ENCODE data around the gene ATP2A2.
A peak's percentile ranks its signal among the peaks of the same experiment; 100 is the strongest.
"Not testable (repeated sequence)": the region's sequence is repeated elsewhere in the genome, so short reads cannot be mapped to it uniquely, and the experiment has no call there.

ATP2A2 gene

DNA sequence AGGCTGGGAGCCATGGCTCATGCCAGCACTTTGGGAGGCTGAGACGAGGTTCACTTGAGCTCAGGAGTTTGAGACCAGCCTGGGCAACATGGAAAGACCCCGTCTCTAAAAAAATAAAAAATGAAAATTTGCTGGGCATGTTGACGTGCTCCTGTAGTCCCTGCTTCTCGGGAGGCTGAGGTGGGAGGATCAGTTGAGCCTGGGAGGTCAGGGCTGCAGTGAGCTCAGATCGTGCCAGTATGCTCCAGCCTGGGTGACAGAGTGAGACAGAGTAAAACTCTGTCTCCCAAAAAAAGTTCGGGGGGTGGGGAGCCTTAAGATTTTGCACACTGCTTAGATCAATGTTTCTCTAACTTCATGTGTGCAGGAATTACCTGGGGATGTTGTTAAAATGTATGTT is 30.9 kb downstream of the ATP2A2 start:
- Mint-ChIP-seq H3K27me3 (no peaks in the 10 kb centered on the region), H3K9me3 (no peaks in the 10 kb centered on the region), H3K4me3 (no peak overlapping the region), H3K4me1 (peaks cover 62% of the 10 kb centered on the region), H3K36me3 (peaks cover 15% of the 10 kb centered on the region), H3K27ac (no peak overlapping the region)

DNA sequence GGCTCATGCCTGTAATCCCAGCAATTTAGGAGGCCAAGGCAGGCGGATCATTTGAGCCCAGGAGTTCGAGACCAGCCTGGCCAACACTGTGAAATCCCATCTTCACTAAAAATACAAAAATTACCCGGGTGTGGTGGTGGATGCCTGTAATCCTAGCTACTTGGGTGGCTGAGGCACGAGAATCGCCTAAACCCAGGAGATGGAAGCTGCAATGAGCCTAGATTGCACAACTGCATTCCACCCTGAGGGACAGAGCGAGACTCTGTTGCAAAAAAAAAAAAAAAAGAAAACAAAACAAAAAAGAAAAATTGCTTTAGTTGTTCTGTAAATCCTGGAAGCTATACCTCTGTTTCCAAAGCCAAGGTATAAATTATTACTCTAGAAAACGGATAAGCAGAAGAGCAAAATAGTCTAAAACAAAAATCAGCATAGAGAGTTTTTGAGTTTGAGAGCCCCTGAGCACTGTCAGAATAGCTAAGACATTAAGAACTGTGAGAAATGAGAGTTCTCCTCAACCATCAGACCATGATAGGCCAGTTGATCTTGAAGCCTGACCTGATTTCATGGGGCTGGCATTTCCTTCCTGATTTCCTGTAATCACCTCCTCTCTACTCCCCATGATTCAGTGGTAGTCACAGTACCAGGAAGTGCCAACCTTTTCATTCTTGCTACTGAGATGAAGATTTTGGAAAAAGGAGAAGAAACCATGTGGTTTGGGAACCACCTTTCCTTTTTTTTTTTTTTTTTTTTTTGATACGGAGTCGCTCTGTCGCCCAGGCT is 31.7 kb downstream of the ATP2A2 start:
- H3K36me3 Mint-ChIP-seq, result peaks cover 16% of the 10 kb centered on the region
- H3K4me3 Mint-ChIP-seq, result no peak overlapping the region
- no peaks in the 10 kb centered on the region for H3K27me3 Mint-ChIP-seq
- peaks cover 55% of the 10 kb centered on the region for H3K4me1 Mint-ChIP-seq
- H3K9me3 Mint-ChIP-seq, result no peaks in the 10 kb centered on the region
- no peak overlapping the region for H3K27ac Mint-ChIP-seq

DNA sequence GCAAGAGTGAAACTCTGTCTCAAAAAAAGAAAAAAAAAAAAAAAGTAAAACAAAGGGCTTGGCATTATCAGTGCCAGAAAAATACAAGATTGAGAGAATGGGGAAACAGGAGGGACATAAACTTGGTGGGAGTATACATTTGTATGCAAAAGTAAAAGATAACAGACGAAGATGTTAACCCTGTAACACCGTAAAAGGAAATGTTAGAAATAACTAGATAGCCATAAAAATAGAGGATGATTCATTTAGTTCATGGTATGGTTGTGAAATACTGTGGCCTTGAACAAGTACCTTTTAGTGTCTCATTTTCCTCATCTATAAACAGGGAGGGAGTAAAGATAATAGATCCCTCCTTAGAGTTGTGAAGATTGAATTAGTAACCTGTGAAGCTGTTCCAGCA is 33.3 kb downstream of the ATP2A2 start:
- H3K27me3 Mint-ChIP-seq, result no peaks in the 10 kb centered on the region
- peaks cover 9% of the 10 kb centered on the region for H3K36me3 Mint-ChIP-seq
- no peaks in the 10 kb centered on the region for H3K9me3 Mint-ChIP-seq
- H3K4me3 Mint-ChIP-seq, result no peak overlapping the region
- H3K4me1 Mint-ChIP-seq, result peaks cover 40% of the 10 kb centered on the region
- H3K27ac Mint-ChIP-seq, result no peak overlapping the region

DNA sequence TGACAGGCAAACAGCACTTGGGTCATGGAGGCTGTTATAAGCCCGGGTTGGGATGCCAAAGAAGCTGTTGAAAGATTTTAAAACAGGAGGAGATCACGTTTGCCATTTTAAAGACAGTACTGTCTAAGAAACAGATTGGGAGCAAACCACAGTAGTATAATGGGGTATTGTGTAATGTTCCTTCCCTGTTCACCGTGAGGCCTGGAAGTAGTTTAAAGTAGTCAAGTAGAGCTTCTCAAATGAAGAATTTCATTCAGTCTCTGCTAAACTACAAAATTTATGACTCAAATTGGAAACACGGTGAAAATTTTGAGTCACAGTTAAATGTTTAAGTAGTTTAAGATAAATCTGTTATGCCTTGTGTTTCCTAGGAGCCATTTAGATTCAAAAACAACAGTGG is 35.8 kb downstream of the ATP2A2 start:
- Mint-ChIP-seq H3K27me3 (no peaks in the 10 kb centered on the region), H3K27ac (peak overlapping the region; percentile 36), H3K4me3 (no peak overlapping the region), H3K4me1 (peaks cover 39% of the 10 kb centered on the region), H3K36me3 (peaks cover 9% of the 10 kb centered on the region), H3K9me3 (no peaks in the 10 kb centered on the region)

DNA sequence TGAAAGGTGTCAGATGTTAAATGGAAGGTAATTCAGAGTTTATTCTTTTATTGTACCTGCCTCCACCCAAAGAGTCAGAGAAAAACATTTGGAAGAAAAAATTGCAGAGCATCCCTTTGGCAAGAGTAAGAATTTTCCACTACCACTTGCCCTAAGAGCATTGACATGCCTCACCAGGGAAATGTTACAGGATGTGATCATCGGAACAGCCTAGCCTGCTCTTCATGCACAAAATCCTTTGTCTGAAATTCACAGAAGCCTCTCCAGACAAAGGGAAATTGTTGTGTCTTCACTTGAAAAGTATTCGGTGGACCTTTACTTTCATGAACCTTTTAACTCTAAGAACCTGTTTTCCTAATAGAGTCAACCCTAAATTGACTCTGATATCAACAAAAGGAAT is 36.9 kb downstream of the ATP2A2 start:
- H3K9me3 Mint-ChIP-seq, result no peaks in the 10 kb centered on the region
- H3K27ac Mint-ChIP-seq, result no peak overlapping the region
- no peak overlapping the region for H3K4me3 Mint-ChIP-seq
- H3K36me3 Mint-ChIP-seq, result peaks cover 12% of the 10 kb centered on the region
- H3K4me1 Mint-ChIP-seq, result peaks cover 32% of the 10 kb centered on the region
- H3K27me3 Mint-ChIP-seq, result no peaks in the 10 kb centered on the region

DNA sequence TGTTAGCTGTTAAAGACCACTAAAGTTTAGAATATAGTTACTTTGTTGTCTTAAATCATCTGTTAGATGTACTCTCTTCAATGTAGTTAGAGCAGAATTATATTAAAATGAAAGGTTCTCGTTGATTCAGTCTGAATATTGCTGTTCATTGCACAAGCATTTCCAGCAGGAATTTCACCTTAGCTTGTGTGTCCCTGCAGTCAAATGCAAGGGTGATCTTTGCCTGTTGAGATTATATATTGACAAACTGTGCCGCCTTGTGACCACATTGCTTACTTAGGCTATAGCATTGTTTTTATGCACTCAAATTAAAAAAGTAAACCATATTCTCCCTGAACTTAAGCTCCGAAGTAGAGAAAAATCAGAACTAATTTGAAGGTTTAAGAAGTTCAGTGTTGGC is 39.5 kb downstream of the ATP2A2 start:
- H3K9me3 Mint-ChIP-seq, result no peaks in the 10 kb centered on the region
- H3K27ac Mint-ChIP-seq, result peak overlapping the region; percentile 30
- peaks cover 14% of the 10 kb centered on the region for H3K36me3 Mint-ChIP-seq
- no peaks in the 10 kb centered on the region for H3K27me3 Mint-ChIP-seq
- peaks cover 17% of the 10 kb centered on the region for H3K4me1 Mint-ChIP-seq
- H3K4me3 Mint-ChIP-seq, result no peak overlapping the region

DNA sequence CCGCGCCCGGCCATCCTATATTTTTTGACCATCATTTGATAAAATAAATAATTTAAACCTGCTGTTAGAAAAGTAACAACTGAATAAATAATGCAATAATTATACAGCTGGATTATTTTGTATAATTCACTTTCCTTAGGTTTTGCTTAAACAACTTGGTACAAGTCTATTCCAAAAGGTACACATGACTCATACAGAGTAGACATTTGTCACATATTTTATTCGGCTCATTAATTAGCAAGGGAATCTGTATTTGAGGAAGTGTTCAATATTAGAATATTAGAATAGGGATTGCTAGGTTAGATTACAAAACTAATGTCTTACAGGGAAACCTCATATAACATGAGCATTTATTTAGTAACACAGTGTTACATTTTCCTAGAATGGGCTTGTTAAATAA is 48.7 kb downstream of the ATP2A2 start:
- Mint-ChIP-seq H3K4me1 (peaks cover 17% of the 10 kb centered on the region), H3K9me3 (no peaks in the 10 kb centered on the region), H3K36me3 (peaks cover 16% of the 10 kb centered on the region), H3K27me3 (no peaks in the 10 kb centered on the region), H3K27ac (no peak overlapping the region), H3K4me3 (no peak overlapping the region)

DNA sequence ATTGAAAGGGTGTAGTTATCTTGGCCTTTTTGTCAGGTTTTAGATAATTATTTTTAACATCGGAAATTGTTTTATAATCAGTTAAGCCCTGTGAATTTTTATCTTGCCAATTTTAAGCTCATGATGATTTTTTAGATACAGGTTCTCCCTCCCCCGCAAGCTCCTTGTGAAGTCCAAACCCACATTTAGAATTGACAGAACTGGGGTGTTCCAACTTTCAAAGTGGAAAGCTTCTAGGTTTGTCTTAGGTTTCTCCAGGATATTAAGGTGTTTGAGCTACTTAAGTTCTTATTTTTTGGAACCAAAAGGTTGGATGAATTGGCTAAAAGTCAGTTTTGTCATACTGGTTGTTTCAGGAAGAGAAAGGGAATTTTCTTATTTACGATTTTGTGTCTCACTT is 49.1 kb downstream of the ATP2A2 start:
- Mint-ChIP-seq H3K4me3 (no peak overlapping the region), H3K4me1 (peaks cover 17% of the 10 kb centered on the region), H3K27ac (no peak overlapping the region), H3K36me3 (peaks cover 16% of the 10 kb centered on the region), H3K27me3 (no peaks in the 10 kb centered on the region), H3K9me3 (no peaks in the 10 kb centered on the region)

DNA sequence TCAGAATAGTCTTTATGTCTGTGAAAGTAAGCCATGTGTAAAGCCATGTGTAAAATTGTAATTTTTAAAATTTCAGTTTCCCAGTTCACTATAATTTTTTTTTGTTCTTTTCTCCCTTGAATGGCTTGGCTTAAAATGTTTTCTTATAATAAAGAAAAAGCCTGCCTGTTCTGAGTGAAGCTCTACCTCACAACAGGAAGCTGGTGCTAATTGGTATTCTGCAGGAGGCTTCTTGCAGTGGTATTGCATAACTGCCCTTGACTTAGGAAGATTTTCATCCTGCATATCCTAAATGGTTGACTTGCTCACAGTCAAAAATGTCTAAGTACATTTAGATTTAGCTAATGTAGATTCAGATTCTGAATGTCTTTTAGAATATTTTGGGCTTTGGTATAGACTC is 49.5 kb downstream of the ATP2A2 start:
- Mint-ChIP-seq H3K36me3 (peaks cover 18% of the 10 kb centered on the region), H3K27me3 (no peaks in the 10 kb centered on the region), H3K4me1 (peaks cover 17% of the 10 kb centered on the region), H3K4me3 (no peak overlapping the region), H3K9me3 (no peaks in the 10 kb centered on the region), H3K27ac (no peak overlapping the region)

DNA sequence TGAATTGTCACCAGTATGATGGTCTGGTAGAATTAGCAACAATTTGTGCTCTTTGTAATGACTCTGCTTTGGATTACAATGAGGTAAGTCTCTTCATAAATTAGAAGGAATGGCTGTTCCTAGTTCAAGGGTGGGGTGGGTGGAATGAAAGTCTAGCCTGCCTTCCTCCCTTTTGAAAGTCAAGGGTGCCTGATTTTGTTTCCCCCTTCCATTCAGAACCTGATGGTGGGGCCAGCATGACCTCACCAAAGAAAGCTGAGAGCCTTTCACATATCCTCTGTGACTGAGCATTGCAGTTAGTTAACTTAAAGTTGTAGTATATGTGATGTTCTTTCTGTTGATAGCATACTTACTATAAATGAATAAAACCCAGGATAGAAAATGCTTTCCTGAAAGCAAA is 52.2 kb downstream of the ATP2A2 start:
- no peaks in the 10 kb centered on the region for H3K27me3 Mint-ChIP-seq
- H3K4me1 Mint-ChIP-seq, result peaks cover 17% of the 10 kb centered on the region
- no peak overlapping the region for H3K27ac Mint-ChIP-seq
- no peaks in the 10 kb centered on the region for H3K9me3 Mint-ChIP-seq
- no peak overlapping the region for H3K4me3 Mint-ChIP-seq
- H3K36me3 Mint-ChIP-seq, result peaks cover 8% of the 10 kb centered on the region

DNA sequence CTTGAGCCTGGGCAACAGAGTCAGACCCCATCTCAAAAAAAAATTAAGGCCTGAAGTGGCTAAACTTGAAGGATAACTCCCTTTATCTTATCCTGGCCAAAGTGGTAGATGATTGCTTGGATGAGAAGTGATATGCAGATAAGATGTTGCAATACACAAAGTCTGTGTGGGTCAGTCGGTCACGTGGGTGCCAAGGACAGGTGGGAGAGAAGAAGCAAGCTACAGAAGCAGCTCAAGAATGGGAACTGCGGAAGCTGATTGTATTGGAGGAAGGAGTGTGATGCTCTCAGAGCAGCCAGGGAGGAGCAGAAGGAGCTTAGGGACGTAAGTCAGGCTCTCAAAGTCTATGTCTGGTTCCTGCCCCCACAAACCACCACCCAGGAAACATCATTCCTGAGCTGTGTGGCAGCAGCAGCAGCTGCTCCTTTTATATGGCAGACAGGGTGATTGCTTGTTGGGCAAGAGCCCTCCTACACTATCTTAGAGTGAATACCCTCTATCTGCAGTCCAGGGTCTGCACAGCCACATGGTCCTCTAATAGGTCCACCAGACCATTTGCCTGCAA is 54.5 kb downstream of the ATP2A2 start:
- Mint-ChIP-seq H3K36me3 (peaks cover 9% of the 10 kb centered on the region), H3K27me3 (no peaks in the 10 kb centered on the region), H3K4me1 (peaks cover 8% of the 10 kb centered on the region), H3K4me3 (no peak overlapping the region), H3K9me3 (no peaks in the 10 kb centered on the region), H3K27ac (peak overlapping the region; percentile 62)

DNA sequence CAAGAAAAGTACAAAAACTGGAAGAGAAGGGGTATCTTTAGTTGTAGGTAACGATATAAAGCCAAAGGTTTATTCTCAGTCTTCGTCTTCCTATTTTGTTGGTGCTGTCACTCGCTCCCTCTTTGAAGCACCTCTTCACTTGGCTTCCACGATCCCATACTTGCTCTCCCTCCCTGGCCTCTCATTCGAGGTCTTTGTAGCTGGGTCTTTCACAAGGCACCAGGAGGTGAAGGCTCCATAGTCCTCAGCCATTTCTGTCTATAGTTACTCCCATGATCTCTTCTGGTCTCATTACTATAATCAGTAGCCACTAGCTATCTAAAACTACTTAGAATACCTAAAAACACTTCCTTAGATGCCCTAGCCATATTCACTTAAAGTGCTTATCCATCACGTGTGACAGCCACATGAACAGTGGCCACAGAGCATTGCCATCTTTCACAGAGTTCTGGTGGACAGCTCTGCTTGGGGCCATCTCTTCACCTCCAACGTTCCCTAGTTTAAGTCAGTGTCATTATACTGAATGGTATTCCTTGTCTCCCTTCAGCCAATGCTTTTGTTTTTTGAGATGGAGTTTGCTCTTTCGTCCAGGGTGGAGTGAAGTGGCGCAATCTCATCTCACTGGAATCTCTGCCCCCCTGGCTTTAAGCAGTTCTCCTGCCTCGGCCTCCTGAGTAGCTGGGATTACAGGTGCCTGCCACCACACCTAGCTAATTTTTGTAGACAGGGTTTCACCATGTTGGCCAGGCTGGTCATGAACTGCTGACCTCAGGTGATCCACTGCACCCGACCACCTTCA is 57.1 kb downstream of the ATP2A2 start:
- no peaks in the 10 kb centered on the region for H3K27me3 Mint-ChIP-seq
- H3K27ac Mint-ChIP-seq, result no peak overlapping the region
- H3K9me3 Mint-ChIP-seq, result no peaks in the 10 kb centered on the region
- H3K36me3 Mint-ChIP-seq, result peaks cover 16% of the 10 kb centered on the region
- H3K4me3 Mint-ChIP-seq, result no peak overlapping the region
- H3K4me1 Mint-ChIP-seq, result no peaks in the 10 kb centered on the region

DNA sequence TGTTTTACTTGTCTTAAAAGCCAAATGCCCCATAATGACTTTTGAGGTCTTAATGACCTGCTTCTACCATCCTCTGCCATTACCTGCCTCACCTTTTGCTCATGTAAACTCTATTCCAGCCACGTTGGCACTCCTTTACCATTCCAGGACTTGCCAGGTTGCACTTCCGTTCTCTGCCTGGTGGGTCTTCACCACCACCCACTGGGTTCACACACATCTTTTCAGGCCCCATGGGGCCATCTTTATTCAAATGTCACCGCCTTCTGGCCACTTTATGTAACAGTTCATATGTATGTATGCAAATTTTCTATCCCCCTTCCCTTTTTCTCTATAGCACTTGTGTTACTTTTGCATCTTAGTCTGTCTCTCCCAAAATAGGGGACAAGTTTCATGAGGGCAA is 57.7 kb downstream of the ATP2A2 start:
- Mint-ChIP-seq H3K4me3 (no peak overlapping the region), H3K27ac (no peak overlapping the region), H3K4me1 (no peaks in the 10 kb centered on the region), H3K36me3 (peaks cover 16% of the 10 kb centered on the region), H3K9me3 (no peaks in the 10 kb centered on the region), H3K27me3 (no peaks in the 10 kb centered on the region)

DNA sequence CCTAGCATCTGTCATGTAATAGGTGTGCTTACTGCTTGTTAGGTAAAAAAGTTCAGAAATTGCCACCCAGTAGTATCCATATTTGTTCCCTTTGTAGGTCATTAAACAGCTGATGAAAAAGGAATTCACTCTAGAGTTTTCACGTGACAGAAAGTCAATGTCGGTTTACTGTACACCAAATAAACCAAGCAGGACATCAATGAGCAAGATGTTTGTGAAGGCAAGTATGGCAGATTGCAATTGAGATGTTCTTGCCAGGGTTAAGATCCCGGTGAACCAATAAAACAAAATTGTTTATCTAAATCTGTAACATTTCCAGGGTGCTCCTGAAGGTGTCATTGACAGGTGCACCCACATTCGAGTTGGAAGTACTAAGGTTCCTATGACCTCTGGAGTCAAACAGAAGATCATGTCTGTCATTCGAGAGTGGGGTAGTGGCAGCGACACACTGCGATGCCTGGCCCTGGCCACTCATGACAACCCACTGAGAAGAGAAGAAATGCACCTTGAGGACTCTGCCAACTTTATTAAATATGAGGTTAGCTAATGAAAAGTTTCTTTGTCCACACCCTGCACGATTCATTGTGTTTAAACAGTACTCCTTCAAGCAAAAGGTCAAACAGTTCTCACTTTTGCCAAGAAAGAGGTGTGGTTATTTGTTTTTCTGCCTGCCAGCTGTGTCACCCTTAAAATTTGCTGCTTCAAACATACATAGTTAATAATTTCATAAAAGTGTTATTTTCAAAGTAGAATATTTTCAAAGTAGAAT is 58.3 kb downstream of the ATP2A2 start:
- Mint-ChIP-seq H3K9me3 (no peaks in the 10 kb centered on the region), H3K27ac (no peak overlapping the region)

DNA sequence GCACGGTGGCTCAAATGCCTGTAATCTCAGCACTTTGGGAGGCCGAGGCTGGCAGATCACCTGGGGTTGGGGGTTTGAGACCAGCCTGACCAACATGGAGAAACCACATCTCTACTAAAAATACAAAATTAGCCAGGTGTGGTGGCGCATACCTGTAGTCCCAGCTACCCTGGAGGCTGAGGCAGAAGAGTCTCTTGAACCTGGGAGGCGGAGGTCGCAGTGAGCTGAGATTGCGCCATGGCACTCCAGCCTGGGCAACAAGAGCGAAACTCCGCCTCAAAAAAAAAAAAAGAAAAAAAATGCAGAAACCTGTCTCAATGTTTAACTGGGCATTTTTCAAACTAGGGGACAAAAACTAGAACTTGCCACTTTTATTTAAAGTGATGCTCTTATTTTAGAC is 59.2 kb downstream of the ATP2A2 start:
- H3K36me3 Mint-ChIP-seq, result peaks cover 20% of the 10 kb centered on the region
- not testable (repeated sequence) for H3K27me3 Mint-ChIP-seq, H3K4me3 Mint-ChIP-seq, H3K4me1 Mint-ChIP-seq, H3K9me3 Mint-ChIP-seq, H3K27ac Mint-ChIP-seq

More for the DNA sequence above, 58.3 kb downstream of the ATP2A2 start:
- Mint-ChIP-seq H3K4me1 (no peaks in the 10 kb centered on the region), H3K27me3 (no peaks in the 10 kb centered on the region), H3K4me3 (no peak overlapping the region), H3K36me3 (peaks cover 18% of the 10 kb centered on the region)
